Astrocyte (in vitro differentiated cells and primary cell): ENCODE results near the gene PPARG. TPM values are rescaled to one million over a fixed set of nuclear protein-coding genes. Genes with fewer than 3 reads are reported as not detected.

ENCODE experiments used
- DNase-seq: peaks from one replicate; pipeline ENCODE4 v3.0.0-alpha.2; 2010; ENCODE audit warnings: low read depth
- FAIRE-seq: peaks from 2 replicates; lab custom pipeline; 2011; peaks lifted over from hg19 to GRCh38; lab: Jason Lieb, UNC
- H2AFZ ChIP-seq: 2 replicates; pipeline ENCODE4 v1.6.0; 2012; ENCODE audit warnings: low read depth, low read length, inconsistent platforms
- H3K27ac ChIP-seq: 2 replicates; pipeline ENCODE4 v1.5.1; 2011; ENCODE audit warnings: low read depth, low read length, inconsistent platforms
- H3K27me3 ChIP-seq: 2 replicates; pipeline ENCODE4 v1.6.0; 2011; ENCODE audit warnings: low read length, inconsistent platforms; ENCODE audit not compliant: insufficient read depth
- H3K36me3 ChIP-seq: 2 replicates; pipeline ENCODE4 v1.5.1; 2011; ENCODE audit warnings: low read length, inconsistent platforms; ENCODE audit not compliant: insufficient read depth
- H3K4me1 ChIP-seq: 2 replicates; pipeline ENCODE4 v1.5.1; 2011; ENCODE audit warnings: low read length, inconsistent platforms; ENCODE audit not compliant: insufficient read depth
- H3K4me2 ChIP-seq: 2 replicates; pipeline ENCODE4 v1.6.0; 2012; ENCODE audit warnings: low read length, inconsistent platforms
- H3K4me3 ChIP-seq: 2 replicates; pipeline ENCODE4 v1.5.1; 2011; ENCODE audit warnings: low read depth, mild to moderate bottlenecking, low read length, inconsistent platforms; ENCODE audit not compliant: insufficient read depth
- H3K79me2 ChIP-seq: 2 replicates; pipeline ENCODE4 v1.6.0; 2012; ENCODE audit warnings: mild to moderate bottlenecking, low read length, inconsistent platforms; ENCODE audit not compliant: insufficient read depth
- H3K9ac ChIP-seq: 2 replicates; pipeline ENCODE4 v1.6.0; 2012; ENCODE audit warnings: mild to moderate bottlenecking, low read length, inconsistent platforms
- H3K9me3 ChIP-seq: 2 replicates; pipeline ENCODE4 v1.5.1; 2012; ENCODE audit warnings: low read depth, mild to moderate bottlenecking, low read length, inconsistent platforms; ENCODE audit not compliant: insufficient read depth
- H4K20me1 ChIP-seq: 2 replicates; pipeline ENCODE4 v1.6.0; 2012; ENCODE audit warnings: low read length, inconsistent platforms; ENCODE audit not compliant: insufficient read depth
- H3K27ac Mint-ChIP-seq: one replicate; pipeline ENCODE4 v1.8.0; 2021; ENCODE audit warnings: mild to moderate bottlenecking, mixed read lengths; ENCODE audit not compliant: unreplicated experiment
- H3K27me3 Mint-ChIP-seq: one replicate; pipeline ENCODE4 v1.8.0; 2021; ENCODE audit warnings: low read depth, mixed read lengths; ENCODE audit not compliant: unreplicated experiment
- H3K36me3 Mint-ChIP-seq: one replicate; pipeline ENCODE4 v1.8.0; 2021; ENCODE audit warnings: low read depth, mixed read lengths; ENCODE audit not compliant: unreplicated experiment
- H3K4me1 Mint-ChIP-seq: one replicate; pipeline ENCODE4 v1.8.0; 2021; ENCODE audit warnings: low read depth, mixed read lengths; ENCODE audit not compliant: unreplicated experiment
- H3K4me3 Mint-ChIP-seq: one replicate; pipeline ENCODE4 v1.8.0; 2021; ENCODE audit warnings: mild to moderate bottlenecking, moderate library complexity, mixed read lengths; ENCODE audit not compliant: unreplicated experiment
- H3K9me3 Mint-ChIP-seq: one replicate; pipeline ENCODE4 v1.8.0; 2021; ENCODE audit warnings: mild to moderate bottlenecking, mixed read lengths; ENCODE audit not compliant: unreplicated experiment
- CTCF ChIP-seq: IDR thresholded peaks from 2 replicates; pipeline ENCODE4 v1.5.1; 2011; ENCODE audit warnings: low read depth, mild to moderate bottlenecking, inconsistent platforms, low read length, moderate library complexity; ENCODE audit not compliant: insufficient read depth
- EZH2 ChIP-seq: IDR thresholded peaks from 2 replicates; pipeline ENCODE4 v1.6.1; 2012; ENCODE audit warnings: mild to moderate bottlenecking, low read length, inconsistent platforms; ENCODE audit not compliant: insufficient read depth
- total RNA-seq: library from RNA; stranded (reverse); gene quantifications from 2 replicates; pipeline ENCODE4 v1.2.1, GENCODE V29; 2021

PPARG gene
- total RNA-seq, 1 donor from 2014 or later: 4.4 TPM

- Mint-ChIP-seq H3K9me3 (peaks cover 2% of the 10 kb centered on the region), H3K4me1 (peaks cover 15% of the 10 kb centered on the region), H3K4me3 (no peak overlapping the region), H3K36me3 (no peaks in the 10 kb centered on the region), H3K27me3 (peaks cover 42% of the 10 kb centered on the region), H3K27ac (peak overlapping the region; percentile 3)
- Histone ChIP-seq H4K20me1 (no peaks in the 10 kb centered on the region), H2AFZ (no peak overlapping the region), H3K9me3 (no peaks in the 10 kb centered on the region), H3K9ac (no peak overlapping the region), H3K36me3 (no peaks in the 10 kb centered on the region), H3K79me2 (no peaks in the 10 kb centered on the region), H3K27ac (no peak overlapping the region), H3K4me2 (peak overlapping the region; percentile 13), H3K27me3 (no peaks in the 10 kb centered on the region), H3K4me3 (no peak overlapping the region), H3K4me1 (peaks cover 43% of the 10 kb centered on the region)
- FAIRE-seq: no peak
- DNase-seq: peak; percentile 82
- TF ChIP-seq CTCF (no peak), EZH2 (no peak)
Measured at GRCh38 chr3:12442654-12443501, 154.0 kb downstream of the PPARG start.

- no peak overlapping the region for H3K4me3 Mint-ChIP-seq
- TF ChIP-seq CTCF (no peak), EZH2 (no peak)
- no peak overlapping the region for H2AFZ ChIP-seq
Measured at GRCh38 chr3:12443781-12444522, 155.1 kb downstream of the PPARG start.

More at GRCh38 chr3:12443781-12444522, 155.1 kb downstream of the PPARG start:
- H3K4me1 ChIP-seq: peaks cover 43% of the 10 kb centered on the region
- no peaks in the 10 kb centered on the region for H4K20me1 ChIP-seq
- Mint-ChIP-seq H3K9me3 (peaks cover 2% of the 10 kb centered on the region), H3K36me3 (no peaks in the 10 kb centered on the region), H3K27me3 (peaks cover 44% of the 10 kb centered on the region), H3K27ac (no peak overlapping the region), H3K4me1 (peaks cover 15% of the 10 kb centered on the region)
- no peak for DNase-seq
- H3K36me3 ChIP-seq: no peaks in the 10 kb centered on the region
- no peak for FAIRE-seq
- H3K79me2 ChIP-seq: no peaks in the 10 kb centered on the region
- no peaks in the 10 kb centered on the region for H3K27me3 ChIP-seq
- H3K4me2 ChIP-seq: peak overlapping the region; percentile 72
- no peak overlapping the region for H3K4me3 ChIP-seq
- H3K27ac ChIP-seq: peak overlapping the region; percentile 43
- no peaks in the 10 kb centered on the region for H3K9me3 ChIP-seq
- peak overlapping the region; percentile 39 for H3K9ac ChIP-seq
